HFFc6 (cell line): Measurements from ENCODE around the gene MTHFD2. TPM values are rescaled to one million over a fixed set of nuclear protein-coding genes. Genes with fewer than 3 reads are reported as not detected.

Experiments used
- DNase-seq: peaks from one replicate; pipeline ENCODE4 v3.0.0-alpha.2; 2018
- H3K27ac Mint-ChIP-seq: 2 replicates; pipeline ENCODE4 v1.8.0; 2020; ENCODE audit warnings: mild to moderate bottlenecking, mixed read lengths
- H3K27me3 Mint-ChIP-seq: 2 replicates; pipeline ENCODE4 v1.8.0; 2021; ENCODE audit warnings: mild to moderate bottlenecking, moderate library complexity, mixed read lengths; ENCODE audit not compliant: insufficient read depth
- H3K36me3 Mint-ChIP-seq: 2 replicates; pipeline ENCODE4 v1.8.0; 2021; ENCODE audit warnings: low read depth, mixed read lengths
- H3K4me1 Mint-ChIP-seq: 2 replicates; pipeline ENCODE4 v1.8.0; 2020; ENCODE audit warnings: low read depth, mixed read lengths
- H3K4me3 Mint-ChIP-seq: 2 replicates; pipeline ENCODE4 v1.8.0; 2020; ENCODE audit warnings: mild to moderate bottlenecking, moderate library complexity, mixed read lengths
- H3K9me3 Mint-ChIP-seq: 2 replicates; pipeline ENCODE4 v1.8.0; 2020; ENCODE audit warnings: mild to moderate bottlenecking, mixed read lengths
- CTCF ChIP-seq: fragments of 200-600 bp; sonication (generic); IDR thresholded peaks from 2 replicates; pipeline ENCODE4 v1.5.0; 2021; ENCODE audit warnings: antibody characterized with exemption, mild to moderate bottlenecking
- total RNA-seq, 6 experiments: library from RNA; stranded (reverse); fragmentation: NEBNext Ultra II Directional; extraction: Animal tissue kit (Norgen Biotek cat#: 25700); gene quantifications; 2 replicates in 1 of 6; 3 replicates in 5 of 6; pipeline ENCODE4 v1.2.3, GENCODE V29; 2021

The MTHFD2 gene
- total RNA-seq, 6 experiments from 2014 or later: 75.3 to 99.6 (median 85.1) TPM

- H3K36me3 Mint-ChIP-seq: peaks cover 8% of the 10 kb centered on the region
- H3K4me1 Mint-ChIP-seq: peaks cover 14% of the 10 kb centered on the region
- no peak overlapping the region for H3K27ac Mint-ChIP-seq
- TF ChIP-seq CTCF: no peak
- H3K9me3 Mint-ChIP-seq: no peaks in the 10 kb centered on the region
- no peak overlapping the region for H3K4me3 Mint-ChIP-seq
- no peak for DNase-seq
- peaks cover 13% of the 10 kb centered on the region for H3K27me3 Mint-ChIP-seq
Observed at GRCh38 chr2:74232426-74232825, 34.0 kb downstream of the MTHFD2 start.

- H3K4me1 Mint-ChIP-seq: peaks cover 22% of the 10 kb centered on the region
- DNase-seq: no peak
- no peak for TF ChIP-seq CTCF
- H3K4me3 Mint-ChIP-seq: no peak overlapping the region
- peaks cover 11% of the 10 kb centered on the region for H3K27me3 Mint-ChIP-seq
- H3K27ac Mint-ChIP-seq: no peak overlapping the region
- peaks cover 8% of the 10 kb centered on the region for H3K36me3 Mint-ChIP-seq
- H3K9me3 Mint-ChIP-seq: no peaks in the 10 kb centered on the region; the same call in 1 of the 2 replicates
Observed at GRCh38 chr2:74233648-74234047, 35.2 kb downstream of the MTHFD2 start.

GRCh38 chr2:74235041-74235440, 36.6 kb downstream of the MTHFD2 start:
- H3K4me1 Mint-ChIP-seq: peaks cover 26% of the 10 kb centered on the region

GRCh38 chr2:74238879-74239278, 40.5 kb downstream of the MTHFD2 start:
- Mint-ChIP-seq H3K27ac (no peak overlapping the region), H3K36me3 (peaks cover 14% of the 10 kb centered on the region), H3K4me3 (no peak overlapping the region), H3K4me1 (peaks cover 38% of the 10 kb centered on the region), H3K9me3 (peaks cover 6% of the 10 kb centered on the region), H3K27me3 (no peaks in the 10 kb centered on the region; the same call in 1 of the 2 replicates)
- no peak for TF ChIP-seq CTCF
- DNase-seq: peak; percentile 58

More at GRCh38 chr2:74235041-74235440, 36.6 kb downstream of the MTHFD2 start:
- no peak for DNase-seq
- no peak for TF ChIP-seq CTCF
- Mint-ChIP-seq H3K27me3 (peaks cover 9% of the 10 kb centered on the region), H3K27ac (no peak overlapping the region), H3K36me3 (peaks cover 11% of the 10 kb centered on the region), H3K4me3 (no peak overlapping the region), H3K9me3 (peaks cover 6% of the 10 kb centered on the region)

GRCh38 chr2:74239346-74239745, 40.9 kb downstream of the MTHFD2 start:
- H3K4me1 Mint-ChIP-seq: peaks cover 38% of the 10 kb centered on the region
- no peak for TF ChIP-seq CTCF
- no peak overlapping the region for H3K4me3 Mint-ChIP-seq
- H3K9me3 Mint-ChIP-seq: peaks cover 6% of the 10 kb centered on the region
- peaks cover 14% of the 10 kb centered on the region for H3K36me3 Mint-ChIP-seq
- no peak for DNase-seq
- no peak overlapping the region for H3K27ac Mint-ChIP-seq
- H3K27me3 Mint-ChIP-seq: no peaks in the 10 kb centered on the region; the same call in none of the 2 replicates
